Suprapubic skin (tissue), 3 donors: ENCODE measurements around the gene TBC1D4.

Experiments
- CTCF ChIP-seq, 2 donors: fragments of 200-600 bp in 1 of 2; fragments of 450-650 bp in 1 of 2; sonication (generic) in 1 of 2; IDR thresholded peaks; one replicate each; pipeline ENCODE4 v1.5.1; 2016 to 2019; ENCODE audit warnings: antibody characterized with exemption in 2 of 2, mild to moderate bottlenecking in 1 of 2, moderate library complexity in 1 of 2
- EP300 ChIP-seq: sonication (generic); formaldehyde crosslinking; IDR thresholded peaks from one replicate; pipeline ENCODE4 v1.6.1; 2017; ENCODE audit warnings: antibody characterized with exemption

DNA sequence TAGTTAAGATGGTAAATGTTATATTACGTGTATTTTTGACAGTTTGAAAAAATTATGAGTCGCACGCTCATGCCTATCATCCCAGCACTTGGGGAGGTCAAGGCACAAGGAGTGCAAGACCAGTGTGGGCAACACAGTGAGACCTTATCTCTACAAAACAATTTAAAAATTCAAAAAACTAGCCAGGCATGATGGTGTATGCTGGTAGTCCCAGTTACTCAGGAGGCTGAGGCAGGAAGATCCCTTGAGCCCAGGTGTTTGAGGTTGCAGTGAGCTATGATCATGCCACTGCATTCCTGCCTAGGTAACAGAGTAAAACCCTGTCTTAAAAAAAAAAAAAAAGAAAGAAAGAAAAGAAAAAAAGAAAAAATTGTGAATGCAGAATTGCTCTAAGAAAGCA is 58.0 kb downstream of the TBC1D4 start:
- TF ChIP-seq CTCF (IDR thresholded peaks at IDR 0.05) (no peak), EP300 (no peak)
